Activated CD8-positive, alpha-beta T cell treated with anti-CD3 and anti-CD28 coated beads, Interleukin-2, amount 10 ng/mL, durations not matched to agents 7 days and 5 days (primary cell): ENCODE measurements around the gene ADAM19. TPM values are rescaled to one million over a fixed set of nuclear protein-coding genes. Genes with fewer than 3 reads are reported as not detected.
A peak's percentile ranks its signal among the peaks of the same experiment; 100 is the strongest.
"Not testable (repeated sequence)": the region's sequence is repeated elsewhere in the genome, so short reads cannot be mapped to it uniquely, and the experiment has no call there.

Source experiments
- ATAC-seq: fragments of 150-1000 bp; cut with Tn5 transposase; one replicate; pipeline ENCODE4 v1.10.0; 2021; ENCODE audit warnings: moderate library complexity
- CTCF ChIA-PET: fragments of 350-600 bp; sonication (Branson Sonifier 250); formaldehyde crosslinking; loops from one replicate; lab custom pipeline; 2021; ENCODE audit warnings: antibody characterized with exemption; lab: Charles Lee
- POLR2A ChIA-PET: fragments of 350-600 bp; sonication (Branson Sonifier 250); formaldehyde crosslinking; loops from one replicate; lab custom pipeline; 2021; ENCODE audit warnings: antibody characterized with exemption; lab: Charles Lee
- DNase-seq: peaks from one replicate; pipeline ENCODE4 v3.0.0-alpha.2; 2020
- H3K27ac Mint-ChIP-seq: one replicate; pipeline ENCODE4 v1.8.0; 2021; ENCODE audit warnings: mild to moderate bottlenecking, mixed read lengths
- H3K27me3 Mint-ChIP-seq: one replicate; pipeline ENCODE4 v1.8.0; 2021; ENCODE audit warnings: low read depth, mixed read lengths
- H3K36me3 Mint-ChIP-seq: one replicate; pipeline ENCODE4 v1.8.0; 2021; ENCODE audit warnings: low read depth, mixed read lengths
- H3K4me1 Mint-ChIP-seq: one replicate; pipeline ENCODE4 v1.8.0; 2021; ENCODE audit warnings: low read depth, mixed read lengths
- H3K4me3 Mint-ChIP-seq: one replicate; pipeline ENCODE4 v1.8.0; 2021; ENCODE audit warnings: mild to moderate bottlenecking, mixed read lengths
- H3K9me3 Mint-ChIP-seq: one replicate; pipeline ENCODE4 v1.8.0; 2022; ENCODE audit warnings: mixed read lengths; ENCODE audit not compliant: insufficient read depth
- total RNA-seq, 2 experiments: library from RNA; stranded (reverse); gene quantifications; one replicate each; pipeline ENCODE4 v1.2.3, GENCODE V29; 2021

ADAM19 gene
- total RNA-seq, 2 experiments from 2014 or later = 77.7 to 80.6 TPM

DNA sequence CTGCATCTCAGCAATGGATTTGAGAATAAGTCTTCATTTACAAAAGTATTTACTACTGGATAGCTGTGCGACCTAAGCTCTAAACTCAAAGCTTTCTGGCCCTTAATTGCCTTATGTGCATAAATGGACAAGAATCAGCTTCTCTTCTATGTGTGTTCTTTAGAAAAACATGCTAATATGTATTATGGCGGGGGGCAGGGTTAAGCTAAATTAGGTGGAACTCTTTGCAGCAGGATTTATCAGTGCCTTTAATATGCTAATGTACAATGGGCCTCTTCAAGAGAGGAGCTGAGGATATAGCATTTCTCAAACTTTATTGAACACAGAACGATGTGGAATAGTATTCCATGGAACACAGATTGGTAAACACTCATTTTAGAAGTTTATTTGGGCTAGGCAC is 125.6 kb downstream of the ADAM19 start:
- Mint-ChIP-seq H3K27ac (no peak overlapping the region), H3K27me3 (peaks cover 16% of the 10 kb centered on the region), H3K4me3 (no peak overlapping the region), H3K9me3 (no peaks in the 10 kb centered on the region), H3K4me1 (peaks cover 3% of the 10 kb centered on the region), H3K36me3 (no peaks in the 10 kb centered on the region)
- DNase-seq (no peak), ATAC-seq (no peak)
- CTCF ChIA-PET = interaction anchor here (1.9 to 2.6 kb wide), 2 partner anchors 18 to 22 kb away, joined by 8 to 10 read pairs; no protein-coding TSS in a partner anchor
- POLR2A ChIA-PET = no interaction called here

DNA sequence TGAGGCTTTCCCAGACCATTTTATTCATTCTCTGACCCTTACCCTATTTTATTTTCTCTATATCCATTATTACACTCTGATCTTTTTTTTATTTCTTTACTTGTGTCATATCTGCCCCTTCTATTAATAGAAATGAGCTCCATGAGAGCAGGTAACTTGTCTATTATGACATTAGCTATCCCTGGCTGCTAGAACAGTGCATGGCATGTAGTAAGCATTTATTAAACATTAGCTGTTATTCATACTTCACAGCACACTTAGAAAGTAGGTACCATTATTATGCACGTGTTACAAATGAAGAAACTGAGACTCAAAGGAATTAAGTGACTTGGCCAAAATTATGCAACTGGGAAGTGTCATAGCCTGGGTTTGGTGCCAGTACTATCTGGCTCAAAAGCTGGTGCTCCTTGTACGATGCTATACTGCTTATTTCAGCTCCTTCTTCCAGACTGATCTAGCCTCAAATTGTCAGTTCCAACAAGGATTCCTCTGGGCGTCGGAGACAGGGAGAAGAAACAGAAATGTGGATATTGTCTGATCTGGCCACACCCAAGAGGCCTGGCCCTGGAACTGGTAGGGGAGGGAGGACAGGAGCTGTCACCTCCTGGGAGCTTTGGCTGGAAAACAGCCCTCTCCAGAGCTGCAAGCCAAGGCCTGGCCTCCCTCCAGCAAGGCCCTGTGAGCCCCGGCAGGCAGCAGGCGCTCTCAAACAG is 126.4 kb downstream of the ADAM19 start:
- Mint-ChIP-seq H3K4me1 (no peaks in the 10 kb centered on the region), H3K4me3 (no peak overlapping the region), H3K27me3 (peaks cover 16% of the 10 kb centered on the region), H3K36me3 (no peaks in the 10 kb centered on the region), H3K27ac (no peak overlapping the region), H3K9me3 (no peaks in the 10 kb centered on the region)
- DNase-seq = no peak
- ChIA-PET POLR2A (no interaction called here), CTCF (interaction anchor here (0.8 to 2.6 kb wide), 3 partner anchors 17 to 305 kb away, joined by 3 to 10 read pairs (median 8); no protein-coding TSS in a partner anchor)
- ATAC-seq = no peak

DNA sequence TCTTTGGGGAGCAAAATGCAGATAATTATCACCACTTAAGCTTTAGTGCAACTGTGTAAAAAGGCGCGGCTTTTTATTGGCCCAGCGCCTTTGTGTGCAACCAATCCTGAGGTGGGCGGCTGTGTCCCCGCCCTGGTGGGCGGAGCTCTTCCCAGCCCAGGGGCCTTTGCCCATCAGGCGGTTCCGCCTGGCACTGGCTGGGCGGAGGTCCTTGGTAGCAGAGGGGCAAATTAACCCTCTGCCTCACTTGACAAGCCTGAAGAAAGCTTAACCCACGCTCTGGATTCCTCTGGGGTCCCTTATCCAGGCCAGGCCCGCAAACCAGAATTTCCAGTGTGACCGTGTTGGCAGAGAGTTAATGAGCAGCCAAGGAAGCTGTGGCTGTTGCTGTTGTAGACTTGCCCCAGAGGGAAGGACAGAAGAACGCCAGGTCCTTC is 128.4 kb downstream of the ADAM19 start:
- ChIA-PET POLR2A (no interaction called here), CTCF (interaction anchor here (1.4 to 2.7 kb wide), 3 partner anchors 15 to 24 kb away, joined by 3 to 10 read pairs (median 6); no protein-coding TSS in a partner anchor)
- Mint-ChIP-seq H3K27ac (no peak overlapping the region), H3K4me1 (no peaks in the 10 kb centered on the region), H3K27me3 (peaks cover 23% of the 10 kb centered on the region), H3K4me3 (no peak overlapping the region), H3K36me3 (no peaks in the 10 kb centered on the region), H3K9me3 (no peaks in the 10 kb centered on the region)
- no peak for ATAC-seq
- no peak for DNase-seq

DNA sequence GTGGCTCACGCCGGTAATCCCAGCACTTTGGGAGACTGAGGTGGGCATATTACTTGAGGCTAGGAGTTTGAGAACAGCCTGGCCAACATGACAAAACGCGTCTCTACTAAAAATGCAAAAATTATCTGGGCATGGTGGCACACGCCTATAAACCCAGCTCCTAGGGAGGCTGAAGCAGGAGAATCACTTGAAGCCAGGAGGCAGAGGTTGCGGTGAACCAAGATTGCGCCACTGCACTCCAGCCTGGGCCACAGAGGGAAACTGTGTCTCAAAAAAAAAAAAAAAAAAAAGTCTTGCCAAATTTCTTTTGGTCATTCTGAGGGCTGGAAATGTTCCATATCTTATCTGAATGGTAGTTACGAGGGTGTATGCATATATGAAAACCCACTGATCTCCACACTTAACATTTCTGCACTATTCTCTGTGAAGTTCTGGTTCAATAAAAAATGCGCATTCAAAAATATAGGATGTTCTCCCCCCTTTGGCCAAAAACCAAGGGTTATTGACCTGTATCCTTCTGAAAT is 129.1 kb downstream of the ADAM19 start:
- no peaks in the 10 kb centered on the region for H3K4me1 Mint-ChIP-seq
- no peak overlapping the region for H3K4me3 Mint-ChIP-seq
- ATAC-seq = no peak
- H3K36me3 Mint-ChIP-seq = no peaks in the 10 kb centered on the region
- no peaks in the 10 kb centered on the region for H3K9me3 Mint-ChIP-seq
- ChIA-PET POLR2A (no interaction called here), CTCF (interaction anchor here (1.4 to 2.7 kb wide), 3 partner anchors 14 to 25 kb away, joined by 3 to 10 read pairs (median 6); no protein-coding TSS in a partner anchor)
- H3K27me3 Mint-ChIP-seq = peaks cover 22% of the 10 kb centered on the region
- H3K27ac Mint-ChIP-seq = no peak overlapping the region
- no peak for DNase-seq

DNA sequence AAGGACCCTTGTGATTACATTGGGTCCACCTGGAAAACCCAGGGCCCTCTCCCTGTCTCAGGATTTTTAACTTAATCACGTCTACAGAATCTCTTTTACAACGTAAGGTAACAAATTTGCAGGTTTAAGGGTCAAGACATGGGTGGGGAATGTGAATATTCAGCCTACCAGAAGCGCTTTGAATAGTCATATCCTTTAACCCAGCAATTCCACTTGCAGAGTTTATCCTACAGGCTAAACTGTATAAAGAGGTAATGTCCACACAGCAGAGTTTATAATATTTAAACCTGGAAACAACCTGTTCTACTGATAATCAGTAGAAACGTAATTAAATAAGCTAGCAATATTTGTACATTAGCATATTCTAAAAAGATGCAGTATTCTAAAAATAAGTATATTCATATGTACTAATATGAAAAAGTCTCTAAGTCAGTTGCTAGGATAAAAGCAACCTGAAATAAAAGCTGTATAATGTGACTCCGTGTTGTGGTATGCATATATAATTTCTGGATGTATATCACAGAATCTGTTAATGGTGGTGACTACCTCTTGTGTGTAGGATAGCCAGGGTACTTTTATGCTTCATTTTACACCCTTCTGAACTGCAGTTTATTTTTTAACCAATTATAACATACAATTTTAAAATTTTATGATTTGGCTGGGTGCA is 129.7 kb downstream of the ADAM19 start:
- Mint-ChIP-seq H3K4me1 (no peaks in the 10 kb centered on the region), H3K4me3 (no peak overlapping the region), H3K27ac (no peak overlapping the region), H3K36me3 (no peaks in the 10 kb centered on the region), H3K9me3 (no peaks in the 10 kb centered on the region), H3K27me3 (peaks cover 24% of the 10 kb centered on the region)
- CTCF ChIA-PET = interaction anchor here (1.4 to 2.7 kb wide), 2 partner anchors 14 to 15 kb away, joined by 3 to 10 read pairs; no protein-coding TSS in a partner anchor
- DNase-seq (no peak), ATAC-seq (no peak)
- POLR2A ChIA-PET = no interaction called here

DNA sequence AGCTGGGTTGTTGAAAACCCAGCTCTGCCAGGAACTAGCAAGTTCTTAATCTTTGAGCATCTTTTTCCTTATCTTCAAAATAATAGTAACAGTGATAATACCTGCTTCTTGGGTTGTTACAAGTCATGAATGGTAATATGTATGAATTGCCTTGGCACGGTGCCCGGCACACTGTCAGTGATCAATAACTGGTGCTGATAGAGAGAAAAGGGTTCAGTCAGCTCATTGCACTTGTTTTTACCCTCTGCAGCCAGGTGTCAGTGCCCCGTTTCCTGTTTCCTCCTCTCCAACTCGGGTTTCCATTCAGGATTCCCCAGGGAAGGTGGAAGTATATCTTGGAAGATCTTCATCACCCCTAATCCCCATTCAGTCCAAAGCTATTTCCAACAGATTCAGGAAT is 131.4 kb downstream of the ADAM19 start:
- H3K27me3 Mint-ChIP-seq = peaks cover 31% of the 10 kb centered on the region
- no peak overlapping the region for H3K27ac Mint-ChIP-seq
- ChIA-PET CTCF (interaction anchor here (0.6 to 1.5 kb wide), 6 partner anchors 11 to 300 kb away, joined by 3 to 6 read pairs (median 4); partner anchors contain the start of gene LSM11), POLR2A (interaction anchor here (0.6 kb wide), 1 partner anchor 21 kb away, joined by 3 read pairs; no protein-coding TSS in a partner anchor)
- no peaks in the 10 kb centered on the region for H3K9me3 Mint-ChIP-seq
- no peak overlapping the region for H3K4me3 Mint-ChIP-seq
- H3K4me1 Mint-ChIP-seq = no peaks in the 10 kb centered on the region
- ATAC-seq = no peak
- DNase-seq = no peak
- no peaks in the 10 kb centered on the region for H3K36me3 Mint-ChIP-seq

DNA sequence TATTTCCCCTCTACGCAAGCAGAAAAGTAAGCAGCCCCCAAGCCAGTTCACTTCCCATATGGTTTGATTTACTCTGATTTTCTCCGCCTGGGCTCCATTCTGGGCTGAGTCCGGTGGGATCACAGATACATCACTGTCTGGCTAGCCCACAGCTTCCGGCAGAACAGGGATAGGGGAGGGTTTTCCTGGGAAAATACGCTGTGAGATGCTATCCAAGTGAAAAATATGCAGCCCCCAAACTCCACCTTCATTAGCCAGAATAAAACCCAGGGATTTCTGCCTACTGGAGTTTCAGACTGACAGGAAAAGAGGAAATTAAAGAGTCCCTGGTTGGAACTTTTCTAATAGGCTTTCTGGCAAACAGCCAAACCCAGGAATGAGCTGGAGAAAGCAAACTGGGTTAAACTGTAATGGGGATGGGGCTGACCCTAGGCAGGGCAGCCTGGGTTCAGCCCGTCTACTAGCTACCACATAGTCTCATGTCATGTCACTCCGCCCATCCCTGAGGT is 132.5 kb downstream of the ADAM19 start:
- no peak for DNase-seq
- Mint-ChIP-seq H3K27me3 (peaks cover 31% of the 10 kb centered on the region), H3K4me3 (no peak overlapping the region)

DNA sequence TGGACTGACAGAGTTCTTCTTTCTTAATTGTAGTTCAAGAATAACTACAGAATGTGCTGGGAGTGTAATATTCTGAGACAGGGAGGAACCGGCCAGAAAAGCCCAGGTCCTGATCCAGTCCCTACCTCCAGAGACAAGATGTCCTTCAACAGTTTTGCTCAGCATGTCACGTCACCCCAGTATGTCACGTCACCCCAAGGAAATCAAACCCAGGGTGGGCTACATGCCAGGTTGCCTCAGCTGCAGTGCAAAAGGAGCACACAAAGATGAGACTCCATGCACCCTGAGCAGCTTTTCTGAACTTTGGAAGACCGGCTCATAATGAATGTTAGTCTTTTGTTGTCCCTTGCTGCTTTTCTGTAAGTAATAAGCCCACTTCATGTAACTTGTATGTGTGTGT is 141.5 kb downstream of the ADAM19 start:
- POLR2A ChIA-PET = no interaction called here
- H3K4me3 Mint-ChIP-seq = no peak overlapping the region
- peaks cover 3% of the 10 kb centered on the region for H3K4me1 Mint-ChIP-seq
- H3K27me3 Mint-ChIP-seq = peaks cover 23% of the 10 kb centered on the region
- DNase-seq = no peak
- H3K9me3 Mint-ChIP-seq = no peaks in the 10 kb centered on the region
- H3K36me3 Mint-ChIP-seq = no peaks in the 10 kb centered on the region
- H3K27ac Mint-ChIP-seq = no peak overlapping the region
- CTCF ChIA-PET = interaction anchor here (0.8 to 4.4 kb wide), 7 partner anchors 10 to 320 kb away, joined by 3 to 57 read pairs (median 7); partner anchors contain the start of gene LSM11
- ATAC-seq = no peak

More for the DNA sequence above, 132.5 kb downstream of the ADAM19 start:
- no peak for ATAC-seq
- no peaks in the 10 kb centered on the region for H3K36me3 Mint-ChIP-seq
- no peaks in the 10 kb centered on the region for H3K4me1 Mint-ChIP-seq
- ChIA-PET CTCF (interaction anchor here (1.3 to 1.5 kb wide), 3 partner anchors 29 to 300 kb away, joined by 5 to 6 read pairs (median 5); no protein-coding TSS in a partner anchor), POLR2A (no interaction called here)
- no peaks in the 10 kb centered on the region for H3K9me3 Mint-ChIP-seq
- H3K27ac Mint-ChIP-seq = no peak overlapping the region

DNA sequence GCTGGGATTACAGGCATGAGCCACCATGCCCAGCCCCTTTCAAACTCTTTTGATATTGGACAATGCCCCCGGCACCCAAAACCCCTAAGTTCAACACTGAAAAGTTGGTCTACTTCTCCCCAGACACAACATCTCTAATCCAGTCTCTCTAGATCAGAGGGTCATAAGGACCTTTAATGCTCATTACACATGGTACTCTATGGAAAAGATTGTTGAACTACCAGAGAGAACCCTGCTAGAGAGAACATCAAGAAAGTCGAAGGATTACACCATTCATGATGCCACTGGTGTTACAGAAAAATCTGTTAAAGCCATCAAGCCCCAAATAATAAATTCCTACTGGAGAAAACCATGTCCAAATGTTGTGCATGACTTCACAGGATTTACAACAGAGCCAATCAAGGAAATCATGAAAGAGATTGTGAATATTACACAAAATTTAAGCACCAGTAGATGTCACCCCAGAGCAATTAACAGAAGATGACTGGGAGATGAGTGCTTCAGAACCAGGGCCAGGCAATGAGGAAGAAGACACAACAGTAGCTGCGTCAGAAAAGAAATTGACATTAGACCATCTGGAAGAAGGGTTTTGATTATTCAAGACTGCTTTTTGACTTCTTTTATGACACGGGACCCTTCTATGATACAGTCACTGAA is 143.9 kb downstream of the ADAM19 start:
- CTCF ChIA-PET = interaction anchor here (0.7 to 4.4 kb wide), 33 partner anchors 9 to 323 kb away, joined by 3 to 57 read pairs (median 5); partner anchors contain the start of gene LSM11
- POLR2A ChIA-PET = interaction anchor here (0.6 kb wide), 1 partner anchor 151 kb away, joined by 3 read pairs; no protein-coding TSS in a partner anchor
- no peak overlapping the region for H3K4me3 Mint-ChIP-seq
- no peak overlapping the region for H3K27ac Mint-ChIP-seq
- H3K9me3 Mint-ChIP-seq = no peaks in the 10 kb centered on the region
- DNase-seq (peak; percentile 58), ATAC-seq (peak; percentile 91)
- no peaks in the 10 kb centered on the region for H3K36me3 Mint-ChIP-seq
- H3K4me1 Mint-ChIP-seq = peaks cover 3% of the 10 kb centered on the region
- peaks cover 42% of the 10 kb centered on the region for H3K27me3 Mint-ChIP-seq

DNA sequence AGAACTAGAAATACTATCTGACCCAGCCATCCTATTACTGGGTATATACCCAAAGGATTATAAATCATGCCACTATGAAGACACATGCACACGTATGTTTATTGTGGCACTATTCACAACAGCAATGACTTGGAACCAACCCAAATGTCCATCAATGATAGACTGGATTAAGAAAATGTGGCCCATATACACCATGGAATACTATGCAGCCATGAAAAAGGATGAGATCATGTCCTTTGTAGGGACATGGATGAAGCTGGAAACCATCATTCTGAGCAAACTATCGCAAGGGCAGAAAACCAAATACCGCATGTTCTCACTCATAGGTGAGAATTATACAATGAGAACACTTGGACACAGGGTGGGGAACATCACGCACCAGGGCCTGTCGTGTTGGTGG is 145.7 kb downstream of the ADAM19 start:
- H3K4me1 Mint-ChIP-seq, ATAC-seq, H3K27ac Mint-ChIP-seq, DNase-seq, H3K36me3 Mint-ChIP-seq, H3K4me3 Mint-ChIP-seq, POLR2A ChIA-PET, H3K9me3 Mint-ChIP-seq: not testable (repeated sequence)
- CTCF ChIA-PET = interaction anchor here (1.6 kb wide), 1 partner anchor 313 kb away, joined by 12 read pairs; the partner anchor contains the start of gene LSM11
- peaks cover 42% of the 10 kb centered on the region for H3K27me3 Mint-ChIP-seq
